Measurements from ENCODE around the gene ZMYM2. TPM values are rescaled to one million over a fixed set of nuclear protein-coding genes. Genes with fewer than 3 reads are reported as not detected.

Gene ZMYM2
- total RNA-seq, 4 donors from 2014 or later = 44.5 to 217 (median 57.0) TPM

GRCh38 chr13:20069956-20070355, 111.4 kb downstream of the ZMYM2 start:
- 72% methylated on average over 3 of the region's 3 CpGs for WGBS
- H3K36me3 ChIP-seq = peaks cover 74% of the 10 kb centered on the region
- H3K4me1 ChIP-seq = no peaks in the 10 kb centered on the region

GRCh38 chr13:20073775-20074174, 115.2 kb downstream of the ZMYM2 start:
- DNase-seq (ENCODE audit: low spot score in 2 of 2) = no peak
- H3K9me3 ChIP-seq = no peaks in the 10 kb centered on the region
- WGBS = 85% methylated on average over 2 of the region's 2 CpGs
- TF ChIP-seq EP300 (IDR thresholded peaks at IDR 0.05) (no peak), CTCF (IDR thresholded peaks at IDR 0.05) (no peak), POLR2A (IDR thresholded peaks at IDR 0.05) (no peak), POLR2AphosphoS5 (IDR thresholded peaks at IDR 0.05) (no peak)
- H3K36me3 ChIP-seq = peaks cover 48% of the 10 kb centered on the region
- no peaks in the 10 kb centered on the region for H3K27me3 ChIP-seq
- no peak overlapping the region for H3K4me3 ChIP-seq
- no peak overlapping the region for H3K27ac ChIP-seq
- no peaks in the 10 kb centered on the region for H3K4me1 ChIP-seq

More at GRCh38 chr13:20069956-20070355, 111.4 kb downstream of the ZMYM2 start:
- Histone ChIP-seq H3K27ac (no peak overlapping the region), H3K9me3 (no peaks in the 10 kb centered on the region), H3K4me3 (no peak overlapping the region), H3K27me3 (no peaks in the 10 kb centered on the region)
- DNase-seq (ENCODE audit: low spot score in 2 of 2) = no peak
- TF ChIP-seq EP300 (IDR thresholded peaks at IDR 0.05) = no peak
- TF ChIP-seq POLR2A (IDR thresholded peaks at IDR 0.05) = no peak
- TF ChIP-seq POLR2AphosphoS5 (IDR thresholded peaks at IDR 0.05) = no peak
- no peak for TF ChIP-seq CTCF (IDR thresholded peaks at IDR 0.05)

- no peaks in the 10 kb centered on the region for H3K27me3 ChIP-seq
- H3K4me3 ChIP-seq = no peak overlapping the region
- H3K4me1 ChIP-seq = no peaks in the 10 kb centered on the region
- peaks cover 46% of the 10 kb centered on the region for H3K36me3 ChIP-seq
- DNase-seq (ENCODE audit: low spot score in 2 of 2) = no peak
- 67% methylated on average over 1 of the region's 1 CpG for WGBS
- no peak overlapping the region for H3K27ac ChIP-seq
- no peaks in the 10 kb centered on the region for H3K9me3 ChIP-seq
- TF ChIP-seq EP300 (IDR thresholded peaks at IDR 0.05) = no peak
- no peak for TF ChIP-seq CTCF (IDR thresholded peaks at IDR 0.05)
- no peak for TF ChIP-seq POLR2A (IDR thresholded peaks at IDR 0.05)
- TF ChIP-seq POLR2AphosphoS5 (IDR thresholded peaks at IDR 0.05) = no peak
These were observed 116.4 kb downstream of the ZMYM2 start for GRCh38 chr13:20074966-20075365.

- TF ChIP-seq CTCF (IDR thresholded peaks at IDR 0.05) = no peak
- no peak for TF ChIP-seq POLR2A (IDR thresholded peaks at IDR 0.05)
- TF ChIP-seq POLR2AphosphoS5 (IDR thresholded peaks at IDR 0.05) = no peak
- TF ChIP-seq EP300 (IDR thresholded peaks at IDR 0.05) = no peak
- no peak for DNase-seq (ENCODE audit: low spot score in 2 of 2)
- Histone ChIP-seq H3K36me3 (peaks cover 30% of the 10 kb centered on the region), H3K27ac (no peak overlapping the region), H3K4me3 (no peak overlapping the region), H3K27me3 (no peaks in the 10 kb centered on the region), H3K9me3 (no peaks in the 10 kb centered on the region), H3K4me1 (no peaks in the 10 kb centered on the region)
- WGBS = 78% methylated on average over 2 of the region's 2 CpGs
These were observed 118.6 kb downstream of the ZMYM2 start for GRCh38 chr13:20077086-20077485.

- WGBS = 95% methylated on average over 7 of the region's 7 CpGs
- peaks cover 35% of the 10 kb centered on the region for H3K36me3 ChIP-seq
These were observed 122.0 kb downstream of the ZMYM2 start for GRCh38 chr13:20080377-20081164.

More at GRCh38 chr13:20080377-20081164, 122.0 kb downstream of the ZMYM2 start:
- no peak for TF ChIP-seq CTCF (IDR thresholded peaks at IDR 0.05)
- no peak for TF ChIP-seq POLR2AphosphoS5 (IDR thresholded peaks at IDR 0.05)
- no peak for TF ChIP-seq POLR2A (IDR thresholded peaks at IDR 0.05)
- TF ChIP-seq EP300 (IDR thresholded peaks at IDR 0.05) = no peak
- no peak overlapping the region for H3K4me3 ChIP-seq
- no peak for DNase-seq (ENCODE audit: low spot score in 2 of 2)
- no peak overlapping the region for H3K27ac ChIP-seq
- H3K9me3 ChIP-seq = no peaks in the 10 kb centered on the region
- H3K4me1 ChIP-seq = no peaks in the 10 kb centered on the region
- H3K27me3 ChIP-seq = no peaks in the 10 kb centered on the region

Measured in suprapubic skin (tissue), 4 donors.